ENCODE results near the gene PPP1R3D.

Gene PPP1R3D

GRCh38 chr20:59940129-59940955 lies at the start of gene PPP1R3D, which contains the start of gene FAM217B (continued):
- TF ChIP-seq ZNF544 (tag by site-specific recombination; IDR thresholded peaks at IDR 0.05) (no peak), KLF17 (tag by site-specific recombination; IDR thresholded peaks at IDR 0.05) (peak; percentile 44; the same call in 1 of the 2 replicates), ZNF623 (tag by site-specific recombination; IDR thresholded peaks at IDR 0.05) (no peak), ZNF416 (tag by site-specific recombination; IDR thresholded peaks at IDR 0.05) (no peak), ZNF157 (tag by site-specific recombination; IDR thresholded peaks at IDR 0.05) (no peak), ZNF394 (tag by site-specific recombination; IDR thresholded peaks at IDR 0.05; ENCODE audit: borderline replicate concordance) (peak; percentile 92), ZNF600 (tag by site-specific recombination; IDR thresholded peaks at IDR 0.05) (peak; percentile 73), ZNF239 (tag by site-specific recombination; IDR thresholded peaks at IDR 0.05) (no peak), ZSCAN23 (tag by site-specific recombination; IDR thresholded peaks at IDR 0.05) (no peak), ZSCAN30 (tag by site-specific recombination; IDR thresholded peaks at IDR 0.05) (peak; percentile 55; the same call in 1 of the 2 replicates), ZNF664 (tag by site-specific recombination; IDR thresholded peaks at IDR 0.05) (no peak), ZFP37 (tag by site-specific recombination; IDR thresholded peaks at IDR 0.05) (0 out of 2 replicates have a peak, but pooled peaks have one; percentile 47), ZNF140 (tag by site-specific recombination; IDR thresholded peaks at IDR 0.05) (no peak), IKZF3 (tag by site-specific recombination; IDR thresholded peaks at IDR 0.05) (peak; percentile 76), ZNF571 (tag by site-specific recombination; IDR thresholded peaks at IDR 0.05) (no peak), ZNF426 (tag by site-specific recombination; IDR thresholded peaks at IDR 0.05) (no peak), ZBTB7A (tag by site-specific recombination; IDR thresholded peaks at IDR 0.05; ENCODE audit: low read depth) (no peak), ZNF324 (tag by site-specific recombination; IDR thresholded peaks at IDR 0.05) (no peak), ZNF423 (tag by site-specific recombination; IDR thresholded peaks at IDR 0.05) (no peak), MZF1 (tag by site-specific recombination; IDR thresholded peaks at IDR 0.05; ENCODE audit: borderline replicate concordance) (no peak), ZNF645 (tag by site-specific recombination; IDR thresholded peaks at IDR 0.05) (no peak), WT1 (tag by site-specific recombination; IDR thresholded peaks at IDR 0.05) (no peak), SP7 (tag by site-specific recombination; IDR thresholded peaks at IDR 0.05) (peak; percentile 53; the same call in 1 of the 2 replicates), ZNF114 (tag by site-specific recombination; IDR thresholded peaks at IDR 0.05) (no peak), PATZ1 (tag by site-specific recombination; IDR thresholded peaks at IDR 0.05) (peak; percentile 29; the same call in 1 of the 2 replicates), HIC1 (tag by site-specific recombination; IDR thresholded peaks at IDR 0.05) (peak; percentile 65; the same call in 1 of the 2 replicates), SALL2 (tag by site-specific recombination; IDR thresholded peaks at IDR 0.05; ENCODE audit: borderline replicate concordance) (no peak), GLIS2 (tag by site-specific recombination; IDR thresholded peaks at IDR 0.05) (peak; percentile 66), ZNF48 (tag by site-specific recombination; IDR thresholded peaks at IDR 0.05) (no peak), ZNF341 (tag by site-specific recombination; IDR thresholded peaks at IDR 0.05; ENCODE audit: low read depth) (peak; percentile 87), ZNF792 (tag by site-specific recombination; IDR thresholded peaks at IDR 0.05) (no peak), ZNF138 (tag by site-specific recombination; IDR thresholded peaks at IDR 0.05; ENCODE audit: borderline replicate concordance) (no peak), SP3 (tag by site-specific recombination; IDR thresholded peaks at IDR 0.05) (peak; percentile 39; the same call in 1 of the 2 replicates), ZNF555 (tag by site-specific recombination; conservative IDR thresholded peaks at IDR 0.05) (no peak)
